Mesenchymal stem cell (in vitro differentiated cells and primary cell): ENCODE data around the gene PRPF18. TPM values are rescaled to one million over a fixed set of nuclear protein-coding genes. Genes with fewer than 3 reads are reported as not detected.
"Not testable (repeated sequence)": the region's sequence is repeated elsewhere in the genome, so short reads cannot be mapped to it uniquely, and the experiment has no call there.

ENCODE experiments used
- DNase-seq: peaks from one replicate; pipeline ENCODE4 v3.0.0-alpha.2; 2013
- H2AFZ ChIP-seq: one replicate; pipeline ENCODE4 v1.6.1; 2013; ENCODE audit warnings: low read depth, mild to moderate bottlenecking, control low read depth, inconsistent platforms, low read length, moderate library complexity
- H2AK5ac ChIP-seq: 2 replicates; pipeline ENCODE4 v1.6.1; 2013; ENCODE audit warnings: low read length, moderate library complexity, mild to moderate bottlenecking, inconsistent platforms; ENCODE audit not compliant: severe bottlenecking
- H2BK120ac ChIP-seq: one replicate; pipeline ENCODE4 v1.6.1; 2013; ENCODE audit warnings: low read depth, mild to moderate bottlenecking, inconsistent platforms, low read length, moderate library complexity
- H2BK12ac ChIP-seq, 2 experiments: one replicate each; pipeline ENCODE4 v1.6.1; 2013; ENCODE audit warnings: inconsistent platforms in 2 of 2, low read length in 2 of 2, mild to moderate bottlenecking in 2 of 2, moderate library complexity in 2 of 2, control low read depth in 1 of 2
- H2BK15ac ChIP-seq: one replicate; pipeline ENCODE4 v1.6.1; 2013; ENCODE audit warnings: mild to moderate bottlenecking, low read depth, inconsistent platforms; ENCODE audit not compliant: poor library complexity, severe bottlenecking
- H2BK5ac ChIP-seq: 2 replicates; pipeline ENCODE4 v1.6.1; 2013; ENCODE audit warnings: low read depth, mild to moderate bottlenecking, low read length, control low read depth, inconsistent platforms; ENCODE audit not compliant: poor library complexity, severe bottlenecking
- H3K14ac ChIP-seq, 2 experiments: one replicate each; pipeline ENCODE4 v1.6.1; 2013; ENCODE audit warnings: inconsistent platforms in 2 of 2, low read length in 2 of 2, control low read depth in 1 of 2, mild to moderate bottlenecking in 1 of 2, moderate library complexity in 1 of 2
- H3K18ac ChIP-seq, 2 experiments: one replicate each; pipeline ENCODE4 v1.6.1; 2013; ENCODE audit warnings: inconsistent platforms in 2 of 2, low read length in 2 of 2, control low read depth in 1 of 2, low read depth in 1 of 2, mild to moderate bottlenecking in 1 of 2
- H3K23ac ChIP-seq, 2 experiments: one replicate each; pipeline ENCODE4 v1.6.1; 2013; ENCODE audit warnings: inconsistent platforms in 2 of 2, low read length in 2 of 2, mild to moderate bottlenecking in 2 of 2, moderate library complexity in 2 of 2, control low read depth in 1 of 2
- H3K27ac ChIP-seq: 2 replicates; pipeline ENCODE4 v1.5.1; 2013; ENCODE audit warnings: mild to moderate bottlenecking, moderate library complexity, low read length, control low read depth, inconsistent platforms; ENCODE audit not compliant: poor library complexity, severe bottlenecking
- H3K27me3 ChIP-seq, 2 experiments: 2 replicates each; pipeline versions ENCODE4 v1.6.1 to v1.7.0; 2013; ENCODE audit warnings: low read length in 2 of 2, mild to moderate bottlenecking in 2 of 2, moderate library complexity in 2 of 2, control low read depth in 1 of 2, inconsistent platforms in 1 of 2; ENCODE audit not compliant: control insufficient read depth in 1 of 2, insufficient read depth in 1 of 2
- H3K36me3 ChIP-seq, 2 experiments: 2 replicates each; pipeline versions ENCODE4 v1.6.1 to v1.7.0; 2013; ENCODE audit warnings: low read length in 2 of 2, control low read depth in 1 of 2, inconsistent platforms in 1 of 2, low read depth in 1 of 2, mild to moderate bottlenecking in 1 of 2; ENCODE audit not compliant: insufficient read depth in 2 of 2, control insufficient read depth in 1 of 2
- H3K4ac ChIP-seq, 2 experiments: one replicate each; pipeline ENCODE4 v1.6.1; 2013; ENCODE audit warnings: inconsistent platforms in 2 of 2, low read length in 2 of 2, mild to moderate bottlenecking in 2 of 2, moderate library complexity in 2 of 2, control low read depth in 1 of 2, low read depth in 1 of 2
- H3K4me1 ChIP-seq: 2 replicates; pipeline ENCODE4 v1.6.1; 2013; ENCODE audit warnings: low read depth, low read length, control low read depth; ENCODE audit not compliant: control insufficient read depth, insufficient read depth
- H3K4me2 ChIP-seq: 2 replicates; pipeline ENCODE4 v1.6.1; 2013; ENCODE audit warnings: low read length, mild to moderate bottlenecking, inconsistent platforms; ENCODE audit not compliant: poor library complexity, severe bottlenecking
- H3K4me3 ChIP-seq, 2 experiments: 2 replicates each; pipeline versions ENCODE4 v1.5.1 to v1.7.0; 2013; ENCODE audit warnings: low read length in 2 of 2, mild to moderate bottlenecking in 2 of 2, control low read depth in 1 of 2, low read depth in 1 of 2; ENCODE audit not compliant: insufficient read depth in 1 of 2
- H3K79me1 ChIP-seq: replicated peaks from 2 replicates; pipeline ENCODE4 v1.6.1; 2013; ENCODE audit warnings: mild to moderate bottlenecking, control low read depth, low read length, inconsistent platforms; ENCODE audit not compliant: poor library complexity, severe bottlenecking
- H3K9ac ChIP-seq: 2 replicates; pipeline ENCODE4 v1.7.0; 2013; ENCODE audit warnings: mild to moderate bottlenecking, low read length, moderate library complexity
- H3K9me3 ChIP-seq: 2 replicates; pipeline ENCODE4 v1.7.0; 2013; ENCODE audit warnings: mild to moderate bottlenecking, low read length; ENCODE audit not compliant: control insufficient read depth
- H4K8ac ChIP-seq: one replicate; pipeline ENCODE4 v1.6.1; 2013; ENCODE audit warnings: inconsistent platforms, mild to moderate bottlenecking, low read length, moderate library complexity
- H4K91ac ChIP-seq: one replicate; pipeline ENCODE4 v1.6.1; 2013; ENCODE audit warnings: mild to moderate bottlenecking, low read length, inconsistent platforms
- WGBS: methylation state at CpG from one replicate; pipeline ENCODE4 v1.1.7; 2013; ENCODE audit warnings: mixed read lengths; 5-methylcytosine and 5-hydroxymethylcytosine counted together
- polyA plus RNA-seq, 2 experiments: library from polyadenylated mRNA; stranded (reverse); fragments of 200-250 nt; gene quantifications; one replicate each; pipeline ENCODE4 v1.2.3, GENCODE V29; 2013

Gene PRPF18
- polyA plus RNA-seq (2013, experiment 1 of 2): 15.6 TPM
- 17.1 TPM for polyA plus RNA-seq (2013, experiment 2 of 2)

GRCh38 chr10:13586676-13587355 is at the start of gene PRPF18:
Gene PRPF18 (plus strand): TSS chr10:13586965. CDS start chr10:13587087, 122 bp downstream.
- H2AK5ac ChIP-seq: no peak within 1 kb of the TSS
- peak within 1 kb of the TSS; percentile 94 for H4K8ac ChIP-seq
- H2AFZ ChIP-seq: peak within 1 kb of the TSS; percentile 86
- peak within 1 kb of the TSS; percentile 36 for H2BK15ac ChIP-seq
- H2BK12ac ChIP-seq: no peak within 1 kb of the TSS
- H3K79me1 ChIP-seq: peaks cover 24% of the 10 kb centered on the region
- peak within 1 kb of the TSS; percentile 19 for H2BK120ac ChIP-seq
- peak within 1 kb of the TSS in 1 of 2 experiments; percentile 71 for H3K18ac ChIP-seq
- H3K36me3 ChIP-seq: peaks cover 0 to 3% of the 10 kb centered on the region in 2 experiments
- no peaks in the 10 kb centered on the region for H3K9me3 ChIP-seq
- peak; percentile 95 for DNase-seq
- 1% methylated on average over 37 of the region's 38 CpGs for WGBS
- no peak within 1 kb of the TSS for H3K14ac ChIP-seq
- H3K27me3 ChIP-seq: peaks cover 12 to 15% of the 10 kb centered on the region in 2 experiments
- H2BK5ac ChIP-seq: no peak within 1 kb of the TSS
- H3K4me2 ChIP-seq: peak within 1 kb of the TSS; percentile 58
- peak within 1 kb of the TSS; percentile 22 for H4K91ac ChIP-seq
- peak within 1 kb of the TSS; percentile 96 for H3K9ac ChIP-seq
- peak within 1 kb of the TSS; percentile 4 to 64 for H3K4ac ChIP-seq
- H3K23ac ChIP-seq: no peak within 1 kb of the TSS
- no peak within 1 kb of the TSS for H3K27ac ChIP-seq
- H3K4me3 ChIP-seq: peak within 1 kb of the TSS; percentile 96 to 100
- peaks cover 10% of the 10 kb centered on the region for H3K4me1 ChIP-seq

- H3K18ac ChIP-seq, H2BK120ac ChIP-seq, H3K79me1 ChIP-seq, H4K91ac ChIP-seq, H3K36me3 ChIP-seq, H3K4me1 ChIP-seq, H2AK5ac ChIP-seq, H3K9ac ChIP-seq, H3K4ac ChIP-seq, H3K9me3 ChIP-seq, H2BK15ac ChIP-seq, H4K8ac ChIP-seq, H2AFZ ChIP-seq, H3K23ac ChIP-seq, H2BK12ac ChIP-seq, H3K27ac ChIP-seq, H2BK5ac ChIP-seq, H3K4me2 ChIP-seq, DNase-seq, H3K14ac ChIP-seq, H3K4me3 ChIP-seq: not testable (repeated sequence)
- H3K27me3 ChIP-seq: peaks cover 31 to 54% of the 10 kb centered on the region in 2 experiments
- 85% methylated on average over 9 of the region's 9 CpGs for WGBS
Measured at GRCh38 chr10:13537985-13538384, 48.8 kb upstream of the PRPF18 start.

GRCh38 chr10:13542533-13542932 is 44.2 kb upstream of the PRPF18 start:
- H3K23ac ChIP-seq: no peak overlapping the region
- DNase-seq: no peak
- no peak overlapping the region for H3K4ac ChIP-seq
- H3K14ac ChIP-seq: no peak overlapping the region
- H2BK5ac ChIP-seq: no peak overlapping the region
- 81% methylated on average over 5 of the region's 5 CpGs for WGBS
- no peaks in the 10 kb centered on the region for H3K36me3 ChIP-seq
- no peaks in the 10 kb centered on the region for H3K9me3 ChIP-seq
- no peak overlapping the region for H3K9ac ChIP-seq
- H2BK15ac ChIP-seq: no peak overlapping the region
- no peak overlapping the region for H2BK120ac ChIP-seq
- no peak overlapping the region for H2AK5ac ChIP-seq
- H2AFZ ChIP-seq: no peak overlapping the region
- no peak overlapping the region for H4K91ac ChIP-seq
- no peak overlapping the region for H3K4me2 ChIP-seq
- H3K4me3 ChIP-seq: no peak overlapping the region
- H4K8ac ChIP-seq: no peak overlapping the region
- H3K18ac ChIP-seq: no peak overlapping the region
- no peak overlapping the region for H2BK12ac ChIP-seq
- no peaks in the 10 kb centered on the region for H3K79me1 ChIP-seq
- peaks cover 56 to 71% of the 10 kb centered on the region in 2 experiments for H3K27me3 ChIP-seq
- no peaks in the 10 kb centered on the region for H3K4me1 ChIP-seq
- no peak overlapping the region for H3K27ac ChIP-seq

- 100% methylated on average over 1 of the region's 2 CpGs for WGBS
- Histone ChIP-seq H3K4me1 (no peaks in the 10 kb centered on the region), H2AFZ (no peak overlapping the region), H3K4me2 (no peak overlapping the region), H2BK5ac (no peak overlapping the region), H3K79me1 (no peaks in the 10 kb centered on the region), H2BK15ac (no peak overlapping the region), H2BK120ac (no peak overlapping the region), H3K27ac (no peak overlapping the region), H3K9ac (no peak overlapping the region), H3K36me3 (no peaks in the 10 kb centered on the region), H3K4me3 (no peak overlapping the region), H3K23ac (no peak overlapping the region), H4K8ac (no peak overlapping the region), H2BK12ac (no peak overlapping the region), H3K18ac (no peak overlapping the region), H3K9me3 (peaks cover 14% of the 10 kb centered on the region), H2AK5ac (no peak overlapping the region), H4K91ac (no peak overlapping the region), H3K4ac (no peak overlapping the region), H3K14ac (no peak overlapping the region), H3K27me3 (peaks cover 5 to 26% of the 10 kb centered on the region in 2 experiments)
- no peak for DNase-seq
Measured at GRCh38 chr10:13550802-13551201, 36.0 kb upstream of the PRPF18 start.
